Endothelial cell of umbilical vein (primary cell): ENCODE measurements around the gene OR52B4. TPM values are rescaled to one million over a fixed set of nuclear protein-coding genes. Genes with fewer than 3 reads are reported as not detected.

Source experiments
- BruUV-seq: library from RNA; stranded (reverse); fragments of 400-500 nt; replicated peaks from 2 replicates; lab custom pipeline; 2021; lab: Mats Ljungman, UMichigan
- CTCF ChIA-PET: fragments of 300-600, 350-600 bp; sonication (Branson Sonifier 250); formaldehyde crosslinking; loops from one replicate; lab custom pipeline; 2021; ENCODE audit warnings: antibody characterized with exemption, inconsistent platforms; lab: Charles Lee
- POLR2A ChIA-PET: fragments of 300-600, 350-600 bp; sonication (Branson Sonifier 250); formaldehyde crosslinking; loops from one replicate; lab custom pipeline; 2021; ENCODE audit warnings: antibody characterized with exemption, inconsistent platforms; lab: Charles Lee
- DNase-seq: peaks from one replicate; pipeline ENCODE4 v3.0.0-alpha.2; 2011; ENCODE audit warnings: low read depth, low spot score
- FAIRE-seq: peaks from 2 replicates; lab custom pipeline; 2011; peaks lifted over from hg19 to GRCh38; lab: Jason Lieb, UNC
- H2AFZ ChIP-seq: 2 replicates; pipeline ENCODE4 v1.6.0; 2012; ENCODE audit warnings: low read depth, low read length, control low read depth, inconsistent platforms
- H3K27ac ChIP-seq: 2 replicates; pipeline ENCODE4 v1.5.1; 2011; ENCODE audit warnings: low read depth, mild to moderate bottlenecking, control low read depth, low read length, moderate library complexity; ENCODE audit not compliant: insufficient read depth
- H3K27me3 ChIP-seq, 2 experiments: 2 replicates each; pipeline versions ENCODE4 v1.6.0 to v1.6.1; 2011; ENCODE audit warnings: low read length in 2 of 2, mixed read lengths in 1 of 2; ENCODE audit not compliant: control insufficient read depth in 2 of 2, insufficient read depth in 2 of 2
- H3K36me3 ChIP-seq, 2 experiments: 2 replicates in 1 of 2; 3 replicates in 1 of 2; pipeline ENCODE4 v1.5.1; 2011; ENCODE audit warnings: low read length in 2 of 2, mild to moderate bottlenecking in 1 of 2, moderate library complexity in 1 of 2; ENCODE audit not compliant: control insufficient read depth in 2 of 2, insufficient read depth in 2 of 2; ENCODE audit errors: extremely low read depth in 1 of 2
- H3K4me1 ChIP-seq: 3 replicates; pipeline ENCODE4 v1.5.1; 2011; ENCODE audit warnings: mild to moderate bottlenecking, low read length; ENCODE audit not compliant: control insufficient read depth, insufficient read depth; ENCODE audit errors: extremely low read depth
- H3K4me2 ChIP-seq: 2 replicates; pipeline ENCODE4 v1.6.1; 2011; ENCODE audit warnings: low read length, control low read depth, mixed read lengths; ENCODE audit not compliant: insufficient read depth
- H3K4me3 ChIP-seq, 3 experiments: fragments of 200-600 bp in 1 of 3; sonication (generic), shearing (Covaris generic) in 1 of 3; replicated peaks in 1 of 3; 2 replicates each; pipeline ENCODE4 v1.5.1; 2011 to 2016; ENCODE audit warnings: control low read depth in 3 of 3, low read length in 3 of 3, mild to moderate bottlenecking in 2 of 3, inconsistent platforms in 1 of 3, low read depth in 1 of 3, moderate library complexity in 1 of 3; ENCODE audit not compliant: insufficient read depth in 1 of 3
- H3K79me2 ChIP-seq: 2 replicates; pipeline ENCODE4 v1.6.0; 2012; ENCODE audit warnings: low read length, inconsistent platforms; ENCODE audit not compliant: control insufficient read depth, insufficient read depth
- H3K9ac ChIP-seq: replicated peaks from 2 replicates; pipeline ENCODE3; 2011; ENCODE audit warnings: low read length, control low read depth; ENCODE audit not compliant: insufficient read depth; ENCODE audit errors: extremely low read depth
- H3K9me1 ChIP-seq: replicated peaks from 3 replicates; pipeline ENCODE4 v1.6.0; 2011; ENCODE audit warnings: mild to moderate bottlenecking, low read length; ENCODE audit not compliant: control insufficient read depth, insufficient read depth; ENCODE audit errors: extremely low read depth
- H3K9me3 ChIP-seq: replicated peaks from 2 replicates; pipeline ENCODE4 v1.5.1; 2012; ENCODE audit warnings: low read length, inconsistent platforms; ENCODE audit not compliant: control insufficient read depth, insufficient read depth
- H4K20me1 ChIP-seq: replicated peaks from 2 replicates; pipeline ENCODE3; 2011; ENCODE audit warnings: mild to moderate bottlenecking, low read length; ENCODE audit not compliant: control insufficient read depth, insufficient read depth; ENCODE audit errors: extremely low read depth
- EZH2 ChIP-seq: IDR thresholded peaks from 2 replicates; pipeline ENCODE4 v1.6.1; 2012; ENCODE audit warnings: borderline replicate concordance, low read depth, mild to moderate bottlenecking, moderate library complexity, low read length, inconsistent platforms; ENCODE audit not compliant: severe bottlenecking
- FOS ChIP-seq: IDR thresholded peaks from 2 replicates; pipeline ENCODE4 v1.6.1; 2011; ENCODE audit warnings: mild to moderate bottlenecking, low read length, moderate library complexity, borderline replicate concordance; ENCODE audit not compliant: insufficient read depth
- GATA2 ChIP-seq: IDR thresholded peaks from 2 replicates; pipeline ENCODE4 v1.7.0; 2011; ENCODE audit warnings: low read depth, mild to moderate bottlenecking, moderate library complexity, mixed read lengths, low read length; ENCODE audit not compliant: insufficient read length, insufficient read depth
- JUN ChIP-seq: IDR thresholded peaks from 2 replicates; pipeline ENCODE4 v1.6.1; 2011; ENCODE audit warnings: borderline replicate concordance, low read depth; ENCODE audit not compliant: insufficient read length, insufficient read depth
- MYC ChIP-seq: IDR thresholded peaks from one replicate; pipeline ENCODE4 v1.6.1; 2011; ENCODE audit warnings: mild to moderate bottlenecking, low read depth, low read length
- POLR2A ChIP-seq: IDR thresholded peaks from 2 replicates; pipeline ENCODE4 v1.6.1; 2012; ENCODE audit warnings: low read depth, mild to moderate bottlenecking, control low read depth, low read length
- POLR2AphosphoS5 ChIP-seq: IDR thresholded peaks from 2 replicates; pipeline ENCODE4 v1.6.1; 2012; ENCODE audit warnings: low read depth, mild to moderate bottlenecking, control low read depth, low read length, moderate library complexity; ENCODE audit not compliant: insufficient read depth
- dilution Hi-C: fragments of 300-500 bp; cut with MboI; formaldehyde crosslinking; loops from one replicate; pipeline ENCODE4 v1.15.0; 2019; ENCODE audit warnings: low sequenced_read_pairs; ENCODE audit not compliant: extremely low pct_ligation_motif_present
- intact Hi-C: fragments of 100-400 bp; cut with micrococcal nuclease; formaldehyde crosslinking; loops from one replicate; pipeline ENCODE4 v1.10.0; 2022
- polyA plus RNA-seq, 4 experiments: library from polyadenylated mRNA; depleted of rRNA in 3 of 4; stranded (reverse) in 3 of 4; unstranded in 1 of 4; fragments of >200 nt; gene quantifications; 2 replicates each; pipeline versions ENCODE4 v1.2.1 to v1.2.3, GENCODE V29; 2011 to 2012; ENCODE audit warnings: missing spikeins in 1 of 4
- total RNA-seq: library from RNA; stranded (reverse); gene quantifications from 2 replicates; pipeline ENCODE4 v1.2.3, GENCODE V29; 2021
- TF ChIP-seq, protein P1 (sequence below): IDR thresholded peaks from 2 replicates; pipeline ENCODE4 v1.6.1; 2011; ENCODE audit not compliant: insufficient read depth, insufficient read length
- TF ChIP-seq, protein P2 (sequence below), 2 donors: IDR thresholded peaks; 1 replicate in 1 of 2; 2 replicates in 1 of 2; pipeline ENCODE4 v1.5.1; 2011; ENCODE audit warnings: low read length in 2 of 2, mild to moderate bottlenecking in 2 of 2, moderate library complexity in 2 of 2, control low read depth in 1 of 2, inconsistent platforms in 1 of 2, low read depth in 1 of 2; ENCODE audit not compliant: insufficient read depth in 1 of 2; ENCODE audit errors: extremely low read depth in 1 of 2

OR52B4 gene
- total and polyA plus RNA-seq, 2 donors (not counting 3 experiments of a cell fraction or from before 2014, with no cell fraction given), result not detected

GRCh38 chr11:4381901-4382300 lies 13.7 kb upstream of the OR52B4 start:
- Histone ChIP-seq H3K9me3 (no peaks in the 10 kb centered on the region), H3K9ac (no peak overlapping the region), H3K27me3 (peaks cover 0 to 2% of the 10 kb centered on the region in 2 experiments), H3K4me1 (no peaks in the 10 kb centered on the region), H3K9me1 (no peaks in the 10 kb centered on the region), H3K4me3 (no peak overlapping the region), H3K36me3 (peaks cover 0 to 13% of the 10 kb centered on the region in 2 experiments), H3K27ac (no peak overlapping the region), H2AFZ (no peak overlapping the region), H4K20me1 (no peaks in the 10 kb centered on the region), H3K4me2 (no peak overlapping the region), H3K79me2 (no peaks in the 10 kb centered on the region)
- intact Hi-C loops (no loop called here), dilution Hi-C loops (no loop called here)
- TF ChIP-seq EZH2, result no peak
- TF ChIP-seq GATA2, result no peak
- TF ChIP-seq, protein P1, sequence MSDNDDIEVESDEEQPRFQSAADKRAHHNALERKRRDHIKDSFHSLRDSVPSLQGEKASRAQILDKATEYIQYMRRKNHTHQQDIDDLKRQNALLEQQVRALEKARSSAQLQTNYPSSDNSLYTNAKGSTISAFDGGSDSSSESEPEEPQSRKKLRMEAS, result no peak
- TF ChIP-seq POLR2AphosphoS5, result no peak
- no peak for TF ChIP-seq MYC
- no peak for TF ChIP-seq JUN
- TF ChIP-seq POLR2A, result no peak
- TF ChIP-seq, protein P2, sequence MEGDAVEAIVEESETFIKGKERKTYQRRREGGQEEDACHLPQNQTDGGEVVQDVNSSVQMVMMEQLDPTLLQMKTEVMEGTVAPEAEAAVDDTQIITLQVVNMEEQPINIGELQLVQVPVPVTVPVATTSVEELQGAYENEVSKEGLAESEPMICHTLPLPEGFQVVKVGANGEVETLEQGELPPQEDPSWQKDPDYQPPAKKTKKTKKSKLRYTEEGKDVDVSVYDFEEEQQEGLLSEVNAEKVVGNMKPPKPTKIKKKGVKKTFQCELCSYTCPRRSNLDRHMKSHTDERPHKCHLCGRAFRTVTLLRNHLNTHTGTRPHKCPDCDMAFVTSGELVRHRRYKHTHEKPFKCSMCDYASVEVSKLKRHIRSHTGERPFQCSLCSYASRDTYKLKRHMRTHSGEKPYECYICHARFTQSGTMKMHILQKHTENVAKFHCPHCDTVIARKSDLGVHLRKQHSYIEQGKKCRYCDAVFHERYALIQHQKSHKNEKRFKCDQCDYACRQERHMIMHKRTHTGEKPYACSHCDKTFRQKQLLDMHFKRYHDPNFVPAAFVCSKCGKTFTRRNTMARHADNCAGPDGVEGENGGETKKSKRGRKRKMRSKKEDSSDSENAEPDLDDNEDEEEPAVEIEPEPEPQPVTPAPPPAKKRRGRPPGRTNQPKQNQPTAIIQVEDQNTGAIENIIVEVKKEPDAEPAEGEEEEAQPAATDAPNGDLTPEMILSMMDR (IDR thresholded peaks at IDR 0.05; ENCODE audit: extremely low read depth in 1 of 2, insufficient read depth in 1 of 2, low read depth in 1 of 2, low read length in 2 of 2), result no peak
- TF ChIP-seq FOS, result no peak
- FAIRE-seq (no peak), DNase-seq (no peak)
- CTCF ChIA-PET, result interaction anchor here (1.1 kb wide), 1 partner anchor 12 kb away, joined by 3 read pairs; no protein-coding TSS in a partner anchor
- POLR2A ChIA-PET, result no interaction called here
- no TSS peak for BruUV-seq
